Caco-2 (cell line): ENCODE results near the gene UFD1. TPM values are rescaled to one million over a fixed set of nuclear protein-coding genes. Genes with fewer than 3 reads are reported as not detected.

Source experiments
- BruUV-seq: library from RNA; stranded (reverse); fragments of 400-500 nt; replicated peaks from 2 replicates; lab custom pipeline; 2021; lab: Mats Ljungman, UMichigan
- CTCF ChIA-PET: fragments of 300-600 bp; sonication (Branson Sonifier 250); formaldehyde crosslinking; loops from one replicate; lab custom pipeline; 2022; ENCODE audit warnings: antibody characterized with exemption; lab: Charles Lee
- POLR2A ChIA-PET: fragments of 300-600 bp; sonication (Branson Sonifier 250); formaldehyde crosslinking; loops from one replicate; lab custom pipeline; 2022; ENCODE audit warnings: antibody characterized with exemption; lab: Charles Lee
- DNase-seq, 2 experiments: peaks; one replicate each; pipeline versions ENCODE4 v3.0.0 to v3.0.0-alpha.2; 2020 to 2022
- H3K27me3 ChIP-seq: replicated peaks from 2 replicates; pipeline ENCODE4 v1.6.0; 2011; ENCODE audit warnings: low read length; ENCODE audit not compliant: control insufficient read depth, insufficient read depth
- H3K36me3 ChIP-seq: 2 replicates; pipeline ENCODE4 v1.5.1; 2011; ENCODE audit warnings: low read length; ENCODE audit not compliant: control insufficient read depth, insufficient read depth
- H3K4me1 ChIP-seq: fragments of 250-450 bp; sonication (Bioruptor Pico); 2 replicates; pipeline ENCODE4 v1.5.1; 2020; ENCODE audit warnings: mild to moderate bottlenecking
- H3K4me3 ChIP-seq: 2 replicates; pipeline ENCODE4 v1.5.1; 2011; ENCODE audit warnings: low read depth, mild to moderate bottlenecking, control low read depth, low read length
- H3K9me3 ChIP-seq: fragments of 250-450 bp; sonication (Bioruptor Pico); 2 replicates; pipeline ENCODE4 v1.5.1; 2020; ENCODE audit warnings: mild to moderate bottlenecking, moderate library complexity
- H3K27ac Mint-ChIP-seq: one replicate; pipeline ENCODE4 v1.8.0; 2022; ENCODE audit warnings: mixed read lengths; ENCODE audit not compliant: unreplicated experiment
- H3K27me3 Mint-ChIP-seq: one replicate; pipeline ENCODE4 v1.8.0; 2022; ENCODE audit warnings: mixed read lengths; ENCODE audit not compliant: insufficient read depth, unreplicated experiment
- H3K36me3 Mint-ChIP-seq: one replicate; pipeline ENCODE4 v1.8.0; 2022; ENCODE audit warnings: mild to moderate bottlenecking, mixed read lengths; ENCODE audit not compliant: insufficient read depth, unreplicated experiment
- H3K4me1 Mint-ChIP-seq: one replicate; pipeline ENCODE4 v1.8.0; 2022; ENCODE audit warnings: low read depth, mixed read lengths; ENCODE audit not compliant: unreplicated experiment
- H3K4me3 Mint-ChIP-seq: one replicate; pipeline ENCODE4 v1.8.0; 2022; ENCODE audit warnings: mild to moderate bottlenecking, moderate library complexity, mixed read lengths; ENCODE audit not compliant: unreplicated experiment
- H3K9me3 Mint-ChIP-seq: one replicate; pipeline ENCODE4 v1.8.0; 2022; ENCODE audit warnings: mixed read lengths; ENCODE audit not compliant: unreplicated experiment
- CTCF ChIP-seq, 2 experiments: fragments of 200-600 bp in 1 of 2; IDR thresholded peaks; 1 replicate in 1 of 2; 2 replicates in 1 of 2; pipeline versions ENCODE4 v1.5.1 to v1.8.0; 2011 to 2022; ENCODE audit warnings: antibody characterized with exemption in 1 of 2, control low read depth in 1 of 2, inconsistent platforms in 1 of 2, low read depth in 1 of 2, low read length in 1 of 2, mild to moderate bottlenecking in 1 of 2, moderate library complexity in 1 of 2; ENCODE audit not compliant: insufficient read depth in 1 of 2, severe bottlenecking in 1 of 2, unreplicated experiment in 1 of 2
- intact Hi-C: fragments of 100-400 bp; cut with micrococcal nuclease; formaldehyde crosslinking; loops from one replicate; pipeline ENCODE4 v1.10.0; 2022; ENCODE audit not compliant: unreplicated experiment
- total RNA-seq: library from RNA; stranded (reverse); gene quantifications from 2 replicates; pipeline ENCODE4 v1.2.3, GENCODE V29; 2022

Gene UFD1
- total RNA-seq, 1 experiment from 2014 or later, result 102 TPM

GRCh38 chr22:19497245-19497644 lies 18.3 kb upstream of the UFD1 start:
- no TSS peak for BruUV-seq

DNA sequence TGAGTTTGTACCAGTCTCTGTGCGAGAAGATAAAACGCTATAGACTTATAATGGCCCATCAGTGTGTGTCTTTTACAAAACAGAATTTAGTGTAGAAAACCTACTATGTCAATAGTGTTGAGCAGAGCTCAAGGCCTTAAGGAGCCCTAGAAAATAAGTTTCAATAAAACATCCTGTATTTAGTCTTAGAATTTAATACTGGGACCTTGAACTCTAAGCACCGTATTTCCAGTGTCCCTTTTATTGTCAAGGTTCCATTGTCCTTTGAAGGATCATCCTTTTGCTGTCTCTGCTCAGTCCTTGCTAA lies 17.3 kb upstream of the UFD1 start:
- ChIA-PET CTCF (interaction anchor here (0.6 to 1.0 kb wide), 2 partner anchors 10 to 133 kb away, joined by 3 read pairs; no protein-coding TSS in a partner anchor), POLR2A (interaction anchor here (1.0 kb wide), 1 partner anchor 16 kb away, joined by 5 read pairs; the partner anchor contains the start of gene CDC45)
- Mint-ChIP-seq H3K4me1 (no peaks in the 10 kb centered on the region), H3K27me3 (no peaks in the 10 kb centered on the region), H3K9me3 (no peaks in the 10 kb centered on the region), H3K27ac (no peak overlapping the region), H3K4me3 (no peak overlapping the region), H3K36me3 (peaks cover 35% of the 10 kb centered on the region)
- intact Hi-C loops, result no loop called here
- BruUV-seq, result no TSS peak
- DNase-seq, result no peak
- Histone ChIP-seq H3K4me3 (no peak overlapping the region), H3K4me1 (no peaks in the 10 kb centered on the region), H3K27me3 (no peaks in the 10 kb centered on the region), H3K36me3 (no peaks in the 10 kb centered on the region), H3K9me3 (no peaks in the 10 kb centered on the region)
- TF ChIP-seq CTCF (IDR thresholded peaks at IDR 0.05; ENCODE audit: insufficient read depth in 1 of 2, low read depth in 1 of 2, low read length in 1 of 2, severe bottlenecking in 1 of 2, unreplicated experiment in 1 of 2), result no peak

More at GRCh38 chr22:19497245-19497644, 18.3 kb upstream of the UFD1 start:
- Mint-ChIP-seq H3K9me3 (no peaks in the 10 kb centered on the region), H3K27me3 (no peaks in the 10 kb centered on the region), H3K27ac (no peak overlapping the region), H3K4me3 (no peak overlapping the region), H3K4me1 (no peaks in the 10 kb centered on the region), H3K36me3 (peaks cover 30% of the 10 kb centered on the region)
- Histone ChIP-seq H3K4me3 (no peak overlapping the region), H3K27me3 (no peaks in the 10 kb centered on the region), H3K36me3 (no peaks in the 10 kb centered on the region), H3K4me1 (no peaks in the 10 kb centered on the region), H3K9me3 (no peaks in the 10 kb centered on the region)
- intact Hi-C loops, result no loop called here
- DNase-seq, result no peak
- POLR2A ChIA-PET, result no interaction called here
- CTCF ChIA-PET, result no interaction called here
- no peak for TF ChIP-seq CTCF (IDR thresholded peaks at IDR 0.05; ENCODE audit: insufficient read depth in 1 of 2, low read depth in 1 of 2, low read length in 1 of 2, severe bottlenecking in 1 of 2, unreplicated experiment in 1 of 2)

DNA sequence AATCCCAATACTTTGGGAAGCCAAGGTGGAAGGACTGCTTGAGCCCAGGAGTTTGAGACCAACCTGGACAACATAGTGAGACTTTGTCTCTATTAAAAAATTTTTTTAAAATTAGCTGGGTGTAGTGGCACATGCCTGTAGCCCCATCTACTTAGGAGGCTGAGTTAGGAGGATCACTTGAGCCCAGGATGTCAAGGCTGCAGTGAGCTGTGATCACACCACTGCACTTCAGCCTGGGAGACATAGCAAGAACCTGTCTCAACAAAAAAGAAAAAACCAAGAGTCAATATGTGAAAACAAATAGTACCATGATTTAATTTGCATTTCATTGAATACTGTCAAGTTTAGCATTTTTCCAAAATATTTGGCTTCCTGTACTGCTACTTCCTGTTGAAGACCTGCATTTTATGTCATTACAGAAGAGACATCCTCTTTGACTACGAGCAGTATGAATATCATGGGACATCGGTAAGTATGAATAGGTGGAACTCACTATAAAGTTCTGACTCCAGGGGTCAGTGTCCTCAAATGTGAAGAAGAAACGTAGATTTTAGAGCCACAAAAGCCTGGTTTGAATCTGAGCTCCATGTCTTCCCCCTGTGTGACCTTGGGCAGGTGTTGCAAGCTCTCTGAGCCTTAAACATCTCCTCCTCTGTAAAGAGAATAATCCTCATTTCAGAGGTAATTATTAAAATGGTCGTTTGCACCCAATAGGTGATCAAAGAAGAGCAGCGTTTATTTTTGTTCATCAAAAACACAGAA lies 16.8 kb upstream of the UFD1 start:
- CTCF ChIA-PET, result interaction anchor here (0.6 to 1.0 kb wide), 2 partner anchors 10 to 134 kb away, joined by 3 read pairs; no protein-coding TSS in a partner anchor
- H3K36me3 ChIP-seq, result no peaks in the 10 kb centered on the region
- no peaks in the 10 kb centered on the region for H3K27me3 Mint-ChIP-seq
- H3K4me1 ChIP-seq, result no peaks in the 10 kb centered on the region
- intact Hi-C loops, result no loop called here
- POLR2A ChIA-PET, result interaction anchor here (1.0 kb wide), 1 partner anchor 16 kb away, joined by 5 read pairs; the partner anchor contains the start of gene CDC45
- H3K36me3 Mint-ChIP-seq, result peaks cover 35% of the 10 kb centered on the region
- H3K4me1 Mint-ChIP-seq, result no peaks in the 10 kb centered on the region
- DNase-seq, result no peak
- no peak overlapping the region for H3K4me3 ChIP-seq
- no TSS peak for BruUV-seq
- no peak for TF ChIP-seq CTCF (IDR thresholded peaks at IDR 0.05; ENCODE audit: insufficient read depth in 1 of 2, low read depth in 1 of 2, low read length in 1 of 2, severe bottlenecking in 1 of 2, unreplicated experiment in 1 of 2)
- H3K9me3 Mint-ChIP-seq, result no peaks in the 10 kb centered on the region
- H3K27me3 ChIP-seq, result no peaks in the 10 kb centered on the region
- no peaks in the 10 kb centered on the region for H3K9me3 ChIP-seq
- H3K4me3 Mint-ChIP-seq, result no peak overlapping the region
- no peak overlapping the region for H3K27ac Mint-ChIP-seq
